Activated CD4-positive, alpha-beta T cell treated with anti-CD3 and anti-CD28 coated beads, Interleukin-2, amount 50 U/mL, for 4 hours (primary cell): ENCODE data around the gene CCDC71.
A peak's percentile ranks its signal among the peaks of the same experiment; 100 is the strongest.

Experiments used
- DNase-seq, 2 experiments: peaks; one replicate each; pipeline ENCODE4 v3.0.0-alpha.2; 2020

The CCDC71 gene

DNA sequence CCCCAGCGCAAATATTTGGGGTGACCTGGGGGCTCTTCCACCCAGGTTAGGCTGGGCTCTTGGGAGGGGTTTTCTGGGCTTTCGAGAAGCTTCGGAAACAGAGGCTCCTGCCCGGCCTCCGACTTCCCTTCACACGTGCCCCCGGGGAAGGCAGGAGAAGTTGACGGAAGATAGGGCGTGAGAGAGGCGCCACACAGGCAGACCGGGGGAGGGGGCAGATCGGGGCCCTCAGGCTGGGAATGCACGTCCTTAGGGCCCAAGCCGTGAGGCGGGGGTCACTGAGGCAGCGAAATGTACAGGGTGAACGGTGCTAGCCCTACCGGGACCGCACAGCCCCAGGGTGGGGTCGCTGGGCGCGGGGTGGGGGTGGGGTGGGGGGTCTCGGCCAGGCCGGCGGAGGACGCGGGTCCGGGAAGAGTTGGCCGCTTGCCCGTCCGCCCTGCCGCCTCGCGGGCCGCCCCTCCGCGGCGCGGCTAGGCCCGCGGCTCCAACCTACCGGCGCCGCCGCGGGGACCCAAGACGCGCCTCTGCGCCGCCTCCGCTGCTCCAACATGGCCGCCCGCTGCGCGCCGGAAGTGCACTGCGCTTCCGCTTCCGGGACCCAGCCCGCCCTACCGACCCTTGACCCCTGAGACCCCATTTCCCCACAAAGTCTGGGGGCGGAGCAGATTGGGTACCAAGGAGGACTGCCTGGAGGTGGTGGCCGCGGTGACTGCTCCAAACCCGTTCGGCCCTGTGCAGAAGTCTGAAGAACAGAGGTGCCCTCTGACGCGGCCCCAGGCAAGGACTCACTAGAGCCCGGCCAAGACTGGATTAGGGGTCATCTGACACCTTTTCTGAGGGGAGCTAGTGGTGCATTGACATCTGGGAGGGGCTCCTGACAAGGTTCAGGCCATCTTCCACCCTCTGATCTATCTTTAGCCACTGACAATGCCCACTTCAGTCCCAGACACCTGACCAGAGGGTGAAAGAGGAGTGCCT is at the start of gene CCDC71:
Gene CCDC71, minus strand, starts transcription at position 561 of the 981 bp plus-strand sequence. CDS start 2,123 bp downstream, outside the sequence.
- DNase-seq: peak; percentile 68 to 69

DNA sequence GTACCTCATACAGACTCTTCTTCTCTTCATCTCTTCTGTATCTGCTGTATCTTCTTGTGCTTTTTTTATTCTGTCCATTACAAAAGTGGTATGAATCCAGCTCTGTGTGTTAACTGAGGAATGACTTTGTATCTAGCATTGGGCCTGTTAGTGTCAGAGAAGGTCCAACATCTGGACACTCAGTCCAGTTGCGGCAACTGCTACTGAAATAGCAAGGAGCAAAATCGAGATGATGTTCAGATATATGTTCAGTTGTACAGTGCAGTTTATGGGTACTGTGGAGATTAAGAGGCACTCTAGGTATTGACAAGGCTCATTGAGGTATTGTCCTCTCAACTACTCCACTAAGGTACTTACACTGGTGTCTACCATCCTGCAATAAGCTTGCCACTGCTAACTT is 47.9 kb upstream of the CCDC71 start:
- DNase-seq: no peak

GRCh38 chr3:49213541-49213943 is 47.4 kb upstream of the CCDC71 start:
- no peak for DNase-seq

GRCh38 chr3:49199900-49200281 is 33.8 kb upstream of the CCDC71 start:
- no peak for DNase-seq

GRCh38 chr3:49199239-49199899 is 33.2 kb upstream of the CCDC71 start:
- no peak for DNase-seq

DNA sequence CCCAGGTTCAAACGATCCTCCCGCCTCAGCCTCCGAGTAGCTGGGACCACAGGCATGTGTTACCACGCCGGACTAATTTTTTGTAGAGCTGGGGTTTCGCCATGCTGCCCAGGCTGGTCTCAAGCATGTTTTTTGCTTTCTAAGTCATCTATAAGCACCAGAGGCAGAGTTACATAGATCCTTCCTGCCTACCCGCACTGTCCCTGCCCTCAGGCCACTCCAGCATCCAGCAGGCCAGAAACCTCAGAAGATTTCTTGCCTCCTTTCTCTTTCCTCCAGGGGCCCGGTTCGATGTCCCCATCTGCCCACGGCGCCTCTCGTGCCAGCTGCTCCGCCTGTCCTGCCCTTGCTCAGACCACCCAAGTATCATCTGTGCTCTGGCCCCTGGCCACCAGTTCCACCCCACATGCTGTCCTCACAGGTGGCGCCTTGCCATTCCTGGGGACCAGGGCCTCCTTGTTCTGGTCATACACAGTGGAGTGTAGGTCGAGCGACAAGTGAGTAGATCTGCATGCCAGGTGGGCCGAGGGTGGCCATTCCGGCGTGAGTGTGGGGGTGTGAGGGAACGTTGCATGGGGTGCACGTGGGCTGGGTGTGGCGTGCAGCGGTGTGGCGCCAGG is 32.6 kb upstream of the CCDC71 start:
- DNase-seq: no peak

- DNase-seq: no peak
Measured at GRCh38 chr3:49198161-49198560, 32.0 kb upstream of the CCDC71 start.

- DNase-seq: no peak
Measured at GRCh38 chr3:49191741-49192140, 25.6 kb upstream of the CCDC71 start.

GRCh38 chr3:49183873-49184272 is 17.7 kb upstream of the CCDC71 start:
- DNase-seq: no peak

DNA sequence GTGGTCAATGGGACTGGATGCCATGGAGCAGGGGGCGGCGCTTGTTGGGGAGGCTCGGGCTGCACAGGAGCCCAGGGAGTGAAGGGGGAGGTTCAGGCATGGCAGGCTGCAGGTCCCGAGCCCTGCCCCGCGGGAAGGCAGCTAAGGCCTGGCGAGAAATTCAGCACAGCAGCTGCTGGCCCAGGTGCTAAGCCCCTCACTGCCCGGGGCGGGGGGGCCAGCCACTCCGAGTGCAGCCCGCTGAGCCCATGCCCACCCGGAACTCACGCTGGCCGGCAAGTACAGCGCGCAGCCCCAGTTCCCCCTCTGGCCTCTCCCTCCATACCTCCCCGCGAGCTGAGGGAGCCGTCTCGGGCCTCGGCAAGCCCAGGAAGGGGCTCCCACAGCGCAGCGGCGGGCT is 16.6 kb upstream of the CCDC71 start:
- no peak for DNase-seq

DNA sequence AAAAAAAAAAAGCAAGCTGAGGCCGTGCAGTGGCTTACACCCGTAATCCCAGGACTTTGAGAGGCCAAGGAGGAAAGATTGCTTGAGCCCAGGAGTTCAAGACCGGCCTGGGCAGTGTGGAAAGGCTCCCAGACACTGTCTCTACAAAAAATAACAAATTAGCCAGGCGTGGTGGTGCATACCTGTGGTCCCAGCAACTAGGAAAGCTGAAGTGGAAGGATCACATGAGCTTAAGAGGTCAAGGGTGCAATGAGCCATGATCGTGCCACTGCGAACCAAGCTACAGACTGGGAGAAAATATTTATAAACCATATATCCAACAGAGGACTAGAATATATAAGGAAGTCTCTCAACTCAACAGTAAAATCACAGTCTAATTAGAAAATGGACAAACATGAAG is 15.2 kb upstream of the CCDC71 start:
- DNase-seq: no peak

GRCh38 chr3:49180116-49180515 is 14.0 kb upstream of the CCDC71 start:
- no peak for DNase-seq

GRCh38 chr3:49177073-49177472 is 10.9 kb upstream of the CCDC71 start:
- no peak for DNase-seq

GRCh38 chr3:49175530-49175929 is 9.4 kb upstream of the CCDC71 start:
- no peak for DNase-seq

DNA sequence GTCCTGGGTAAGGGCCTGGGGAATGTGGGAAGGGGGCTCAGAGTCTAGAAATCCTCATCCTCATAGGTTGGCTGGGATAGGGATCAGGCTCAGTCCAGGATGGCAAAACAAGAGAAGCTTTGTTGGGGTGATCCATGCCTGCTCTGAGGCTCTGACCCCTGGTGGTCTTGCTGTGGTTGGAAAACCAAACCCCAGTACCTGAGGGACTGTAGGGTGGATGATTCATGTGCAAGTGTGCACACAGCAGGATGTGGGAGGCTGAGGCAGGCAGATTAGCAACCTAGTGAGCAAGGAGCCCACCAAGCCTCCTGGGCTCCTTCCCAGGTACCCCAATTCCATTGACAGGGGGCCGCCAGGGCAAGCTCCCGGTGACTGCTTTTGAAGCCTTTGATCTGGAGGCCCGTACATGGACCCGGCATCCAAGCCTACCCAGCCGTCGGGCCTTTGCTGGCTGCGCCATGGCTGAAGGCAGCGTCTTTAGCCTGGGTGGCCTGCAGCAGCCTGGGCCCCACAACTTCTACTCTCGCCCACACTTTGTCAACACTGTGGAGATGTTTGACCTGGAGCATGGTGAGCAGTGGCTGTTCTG is 8.4 kb upstream of the CCDC71 start:
- DNase-seq: no peak

- DNase-seq: no peak
Measured at GRCh38 chr3:49173792-49174170, 7.7 kb upstream of the CCDC71 start.

GRCh38 chr3:49173116-49173791 is 7.1 kb upstream of the CCDC71 start:
- no peak for DNase-seq

DNA sequence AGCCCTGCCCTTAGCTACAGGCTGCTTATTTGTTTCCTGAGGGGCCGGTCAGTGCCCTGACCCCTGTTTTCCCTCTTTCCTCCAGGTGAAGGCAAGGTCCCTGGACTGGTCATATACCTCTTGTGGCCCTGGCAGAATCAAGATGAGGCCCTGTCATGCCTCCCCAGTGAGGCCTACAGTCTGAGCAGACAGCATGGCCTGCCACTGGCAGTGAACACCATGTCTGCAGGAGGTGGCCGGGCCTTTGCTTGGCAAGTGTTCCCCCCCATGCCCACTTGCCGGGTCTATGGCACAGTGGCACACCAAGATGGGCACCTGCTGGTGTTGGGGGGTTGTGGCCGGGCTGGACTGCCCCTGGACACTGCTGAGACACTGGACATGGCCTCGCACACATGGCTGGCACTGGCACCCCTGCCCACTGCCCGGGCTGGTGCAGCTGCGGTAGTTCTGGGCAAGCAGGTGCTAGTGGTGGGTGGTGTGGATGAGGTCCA is 6.5 kb upstream of the CCDC71 start:
- DNase-seq: no peak

- no peak for DNase-seq
Measured at GRCh38 chr3:49171775-49172500, 5.8 kb upstream of the CCDC71 start.

DNA sequence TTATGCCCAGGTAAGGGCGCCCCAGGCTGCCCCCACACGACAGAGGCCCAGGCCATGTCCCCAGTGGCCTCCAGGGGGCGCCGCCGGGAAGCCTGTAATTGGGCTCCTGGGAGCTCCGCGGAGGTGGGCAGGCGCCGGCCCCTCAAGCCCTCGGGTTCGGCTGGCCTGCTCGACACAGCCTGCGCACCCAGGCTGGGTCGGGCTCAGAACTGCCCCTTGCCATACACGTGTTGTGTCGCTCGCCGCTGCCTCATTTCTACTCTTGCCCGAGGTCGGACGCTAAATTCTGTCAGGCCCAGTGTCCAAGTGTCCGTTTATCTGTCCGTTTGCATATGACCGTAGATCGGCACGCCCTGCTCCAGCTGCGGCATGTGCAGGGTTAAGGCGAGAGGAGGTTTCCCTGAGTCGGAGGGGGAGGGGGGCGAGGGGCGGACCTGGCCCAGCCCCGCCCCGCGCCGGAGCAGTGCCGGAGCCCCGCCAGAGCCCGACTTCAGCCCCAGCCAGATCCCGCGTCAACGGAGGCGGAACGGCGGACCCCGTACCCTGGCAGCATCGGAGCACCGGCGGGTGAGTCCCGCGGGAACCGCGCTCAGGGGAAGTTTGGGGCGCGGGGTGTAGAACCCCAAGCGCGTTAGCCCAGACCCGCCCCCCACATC is 5.1 kb upstream of the CCDC71 start, which contains the start of gene KLHDC8B:
Gene KLHDC8B, plus strand, starts transcription at position 480 of the 656 bp plus-strand sequence. CDS start 1,172 bp downstream, outside the sequence.
- peak; percentile 75 for DNase-seq

GRCh38 chr3:49170744-49171118 is 4.6 kb upstream of the CCDC71 start:
- no peak for DNase-seq
